Activated CD8-positive, alpha-beta memory T cell treated with anti-CD3 and anti-CD28 coated beads for 36 hours (primary cell): Measurements from ENCODE around the gene ASB7. TPM values are rescaled to one million over a fixed set of nuclear protein-coding genes. Genes with fewer than 3 reads are reported as not detected.

Experiments used
- CTCF ChIA-PET: fragments of 350-600 bp; sonication (Branson Sonifier 250); formaldehyde crosslinking; loops from one replicate; lab custom pipeline; 2021; ENCODE audit warnings: antibody characterized with exemption; lab: Charles Lee
- POLR2A ChIA-PET: fragments of 350-600 bp; sonication (Branson Sonifier 250); formaldehyde crosslinking; loops from one replicate; lab custom pipeline; 2021; ENCODE audit warnings: antibody characterized with exemption; lab: Charles Lee
- total RNA-seq, 2 experiments: library from RNA; stranded (reverse); gene quantifications; one replicate each; pipeline ENCODE4 v1.2.3, GENCODE V29; 2021

ASB7 gene
- total RNA-seq, 2 experiments from 2014 or later: 16.4 to 17.6 TPM

DNA sequence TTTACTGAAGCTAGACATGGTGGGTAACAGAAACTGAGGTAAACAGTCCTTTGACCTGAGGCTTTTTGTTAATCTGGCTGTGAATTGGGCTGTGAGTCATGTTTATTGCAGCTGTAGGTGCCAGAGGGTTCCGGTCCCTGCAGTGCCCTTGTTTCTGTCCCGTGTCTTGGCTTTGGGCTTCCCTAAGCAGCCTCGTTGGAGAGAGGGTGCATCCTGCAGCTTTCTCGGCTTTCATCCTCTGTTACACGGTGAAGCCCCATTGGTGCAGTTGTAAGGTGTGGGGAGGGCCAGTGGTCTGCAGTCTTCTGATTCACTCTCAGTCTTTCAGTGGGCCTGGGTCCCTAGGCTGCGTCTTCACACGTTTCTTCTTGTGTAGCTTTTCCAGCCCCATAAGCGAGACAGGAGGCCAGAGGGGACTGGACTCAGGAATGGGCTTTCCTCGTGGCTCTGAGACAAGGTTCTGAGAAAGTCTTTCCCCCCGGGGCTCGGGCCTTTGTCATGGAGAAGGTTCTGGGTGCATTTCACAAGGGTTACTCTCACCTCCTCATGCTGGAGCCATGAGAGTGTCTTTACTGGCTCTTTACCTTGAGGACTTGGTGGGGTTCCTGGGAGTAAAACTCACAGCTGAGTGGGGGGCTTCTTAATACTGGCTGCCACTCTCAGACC is 33.1 kb downstream of the ASB7 start:
- ChIA-PET POLR2A (no interaction called here), CTCF (interaction anchor here (0.5 to 1.2 kb wide), 2 partner anchors 11 to 114 kb away, joined by 3 to 4 read pairs; no protein-coding TSS in a partner anchor)

GRCh38 chr15:100638177-100638730 is 35.9 kb downstream of the ASB7 start:
- ChIA-PET CTCF (no interaction called here), POLR2A (no interaction called here)

DNA sequence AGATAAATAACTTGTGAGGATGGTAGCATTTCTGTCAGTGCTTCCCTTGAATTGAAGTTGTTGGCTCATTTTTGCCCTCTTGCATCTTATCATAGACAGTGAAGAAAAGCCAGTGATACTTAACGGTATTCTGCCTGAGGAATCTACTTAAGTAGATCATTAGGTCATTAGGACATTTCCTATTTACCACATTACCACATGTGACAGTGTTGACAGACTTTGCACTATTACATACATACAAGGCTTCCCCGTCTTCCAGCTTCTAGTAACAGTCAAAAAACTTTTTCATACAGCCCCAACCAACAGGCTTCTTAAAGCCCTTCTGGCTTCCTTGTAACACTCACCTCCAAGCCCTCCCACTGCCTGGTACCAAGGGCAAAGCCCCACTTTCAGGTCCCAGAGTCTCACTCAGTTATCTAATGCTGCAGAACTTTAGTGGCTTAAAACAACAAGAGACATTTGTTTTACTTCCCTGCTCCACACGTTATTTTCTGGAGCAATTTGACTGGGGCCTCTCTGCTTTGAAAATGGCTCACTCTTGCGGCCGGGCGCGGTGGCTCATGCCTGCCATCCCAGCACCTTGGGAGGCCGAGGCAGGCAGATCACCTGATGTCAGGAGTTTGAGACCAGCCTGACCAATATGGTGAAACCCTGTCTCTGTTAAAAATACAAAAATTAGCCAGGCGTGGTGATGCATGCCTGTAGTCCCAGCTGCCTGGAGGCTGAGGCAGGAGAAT is 40.0 kb downstream of the ASB7 start:
- POLR2A ChIA-PET: no interaction called here
- CTCF ChIA-PET: no interaction called here

- CTCF ChIA-PET: no interaction called here
- POLR2A ChIA-PET: no interaction called here
Observed at GRCh38 chr15:100642950-100643338, 40.6 kb downstream of the ASB7 start.

GRCh38 chr15:100645671-100646070 is 43.3 kb downstream of the ASB7 start:
- CTCF ChIA-PET: no interaction called here
- POLR2A ChIA-PET: no interaction called here

DNA sequence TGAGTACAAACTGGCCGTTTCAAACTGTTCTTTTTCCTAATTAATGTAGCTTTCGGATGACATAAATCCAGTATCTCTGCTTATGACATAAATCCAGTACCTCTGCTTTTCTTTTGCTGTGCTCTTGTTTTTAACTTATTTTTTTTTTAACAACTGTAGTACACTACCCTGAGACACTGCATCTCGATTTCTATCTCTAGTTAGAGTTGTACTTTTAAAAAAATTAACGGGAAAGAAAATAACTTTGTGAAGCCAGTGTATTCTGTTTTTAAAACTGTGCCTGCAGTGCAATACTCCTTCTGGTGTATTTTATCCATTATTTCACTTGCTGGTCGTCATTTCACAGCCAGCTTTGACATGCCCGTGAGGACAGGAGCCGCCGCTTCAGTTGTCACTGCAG is 46.6 kb downstream of the ASB7 start:
- POLR2A ChIA-PET: no interaction called here

DNA sequence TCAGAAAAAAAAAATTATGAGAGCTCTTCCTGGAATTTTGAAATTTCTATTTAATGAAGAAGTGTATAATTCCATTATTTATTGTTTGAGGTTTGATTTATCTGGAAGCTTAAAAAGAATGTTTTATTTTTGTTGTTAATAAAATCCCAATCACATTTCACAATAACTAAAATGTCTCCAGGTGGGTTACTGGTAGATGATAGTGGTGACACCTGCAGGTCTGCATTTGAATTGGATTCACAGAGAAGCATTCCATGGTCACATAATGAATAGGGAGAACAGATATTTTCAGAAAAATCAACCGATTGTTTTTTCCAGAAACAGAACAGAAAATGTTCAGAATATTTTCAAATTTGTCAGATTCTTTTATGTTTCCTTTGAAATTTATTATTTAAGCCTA is 48.3 kb downstream of the ASB7 start:
- ChIA-PET CTCF (no interaction called here), POLR2A (no interaction called here)

More for the DNA sequence above, 46.6 kb downstream of the ASB7 start:
- CTCF ChIA-PET: no interaction called here

- POLR2A ChIA-PET: no interaction called here
- CTCF ChIA-PET: no interaction called here
Observed at GRCh38 chr15:100651253-100651652, 48.9 kb downstream of the ASB7 start.

- CTCF ChIA-PET: no interaction called here
- POLR2A ChIA-PET: no interaction called here
Observed at GRCh38 chr15:100652116-100652515, 49.7 kb downstream of the ASB7 start.

- ChIA-PET CTCF (no interaction called here), POLR2A (no interaction called here)
Observed at GRCh38 chr15:100653608-100654007, 51.2 kb downstream of the ASB7 start.

DNA sequence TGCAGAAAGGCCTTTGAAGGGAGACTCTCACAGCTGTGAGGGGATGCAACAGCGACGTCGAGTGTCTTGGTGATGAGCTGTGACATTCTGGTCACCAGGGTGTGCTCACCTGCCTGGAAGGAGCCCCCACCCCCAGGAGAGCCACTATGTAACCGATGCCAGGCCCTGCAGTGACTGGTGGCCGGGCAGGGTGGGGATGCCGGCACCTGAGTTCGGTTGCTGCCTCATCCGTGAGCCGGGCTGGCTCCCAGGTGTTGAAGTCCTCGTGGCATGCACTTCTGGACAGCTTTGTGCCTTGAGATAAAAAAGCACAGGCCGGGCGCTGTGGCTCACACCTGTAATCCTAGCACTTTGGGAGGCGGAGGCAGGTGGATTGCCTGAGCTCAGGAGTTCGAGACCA is 56.5 kb downstream of the ASB7 start:
- CTCF ChIA-PET: no interaction called here
- POLR2A ChIA-PET: no interaction called here

GRCh38 chr15:100661156-100661555 is 58.8 kb downstream of the ASB7 start:
- CTCF ChIA-PET: no interaction called here
- POLR2A ChIA-PET: no interaction called here

- ChIA-PET POLR2A (no interaction called here), CTCF (interaction anchor here (0.6 kb wide), 1 partner anchor 84 kb away, joined by 3 read pairs; no protein-coding TSS in a partner anchor)
Observed at GRCh38 chr15:100663086-100663914, 60.9 kb downstream of the ASB7 start.

DNA sequence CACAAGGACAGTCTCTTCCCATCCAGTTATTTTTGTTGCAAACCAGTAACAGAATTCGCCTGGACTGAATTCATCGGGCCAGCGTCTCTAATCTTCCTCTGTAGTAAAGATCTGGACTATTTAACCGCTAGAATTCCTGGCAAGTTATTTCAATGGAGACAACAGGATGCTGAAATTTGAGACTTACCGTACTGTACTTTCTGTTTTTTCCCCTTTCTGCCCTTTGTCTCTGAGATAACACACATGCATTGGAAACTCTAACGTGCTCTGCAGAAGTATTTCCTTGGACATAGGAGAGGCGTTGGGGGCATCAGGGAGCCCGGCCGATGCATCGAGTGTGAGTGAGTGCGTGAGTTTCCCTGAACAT is 61.5 kb downstream of the ASB7 start:
- POLR2A ChIA-PET: no interaction called here
- CTCF ChIA-PET: interaction anchor here (0.6 kb wide), 1 partner anchor 83 kb away, joined by 3 read pairs; no protein-coding TSS in a partner anchor

- CTCF ChIA-PET: no interaction called here
- POLR2A ChIA-PET: no interaction called here
Observed at GRCh38 chr15:100665570-100665969, 63.2 kb downstream of the ASB7 start.

DNA sequence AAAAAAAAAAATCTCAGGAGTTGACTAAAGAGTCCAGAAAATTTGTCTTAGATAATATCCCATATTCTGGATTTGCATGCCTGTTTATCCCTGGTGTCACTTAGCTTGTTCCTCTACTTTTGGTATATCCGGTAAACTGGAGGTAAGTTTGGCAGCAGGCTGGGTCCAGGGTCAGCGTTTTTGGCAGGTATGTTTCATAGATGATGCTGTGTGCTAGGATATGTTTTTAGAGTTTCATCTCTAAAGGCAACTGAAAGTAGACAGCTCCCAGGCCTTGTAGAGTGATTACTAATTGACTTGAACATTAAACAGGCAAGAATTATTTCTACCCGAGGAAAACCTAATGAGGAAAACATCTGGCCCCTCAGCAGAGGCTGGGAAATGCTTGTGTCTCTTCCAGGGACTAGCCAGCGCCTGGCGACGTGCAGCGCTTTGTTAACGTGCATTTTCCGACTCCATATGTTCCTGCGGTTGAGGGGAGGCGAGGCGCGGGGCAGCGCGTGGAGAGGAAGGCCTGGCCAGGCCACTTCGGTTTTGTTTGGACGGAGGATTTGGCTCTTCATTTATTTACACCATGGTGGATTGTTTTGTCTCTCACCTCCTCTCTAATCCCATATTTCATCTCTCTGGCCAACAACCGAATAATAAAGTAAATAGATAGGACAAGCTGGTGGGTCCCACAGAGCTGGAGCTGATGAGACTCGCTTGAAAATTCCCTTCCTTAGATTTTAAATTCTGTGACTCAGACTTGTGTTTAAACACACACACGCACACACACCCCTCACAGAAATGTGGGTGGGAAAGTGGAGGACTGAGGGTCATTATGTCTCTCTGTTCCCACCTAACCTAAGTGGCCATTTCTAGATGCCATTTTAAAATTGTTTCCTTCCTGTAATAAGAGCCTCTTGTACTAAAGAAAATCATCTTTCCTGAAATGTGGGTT is 65.3 kb downstream of the ASB7 start:
- CTCF ChIA-PET: interaction anchor here (0.7 kb wide), 2 partner anchors 205 to 412 kb away, joined by 3 read pairs; no protein-coding TSS in a partner anchor
- POLR2A ChIA-PET: no interaction called here

GRCh38 chr15:100668348-100668745 is 66.0 kb downstream of the ASB7 start:
- POLR2A ChIA-PET: no interaction called here

GRCh38 chr15:100669260-100669659 is 66.9 kb downstream of the ASB7 start:
- CTCF ChIA-PET: no interaction called here
- POLR2A ChIA-PET: no interaction called here

More at GRCh38 chr15:100668348-100668745, 66.0 kb downstream of the ASB7 start:
- CTCF ChIA-PET: no interaction called here
